ENCODE data around the gene FAM168B. TPM values are rescaled to one million over a fixed set of nuclear protein-coding genes. Genes with fewer than 3 reads are reported as not detected.

The FAM168B gene
- total RNA-seq, 1 donor: 68.5 TPM

- Histone ChIP-seq H3K4me1 (ENCODE audit: insufficient read depth, low read length) (no peaks in the 10 kb centered on the region), H3K4me3 (ENCODE audit: low read length) (no peak overlapping the region), H3K27me3 (ENCODE audit: insufficient read depth, low read length) (peaks cover 11% of the 10 kb centered on the region), H3K9me3 (ENCODE audit: low read depth, low read length) (no peaks in the 10 kb centered on the region)
Observed at GRCh38 chr2:131008967-131009366, 84.3 kb downstream of the FAM168B start.

GRCh38 chr2:131006561-131006960, 86.7 kb downstream of the FAM168B start:
- no peak overlapping the region for H3K4me3 ChIP-seq (ENCODE audit: low read length)
- H3K4me1 ChIP-seq (ENCODE audit: insufficient read depth, low read length): no peaks in the 10 kb centered on the region
- no peaks in the 10 kb centered on the region for H3K9me3 ChIP-seq (ENCODE audit: low read depth, low read length)
- peaks cover 10% of the 10 kb centered on the region for H3K27me3 ChIP-seq (ENCODE audit: insufficient read depth, low read length)

GRCh38 chr2:131005216-131005935, 87.9 kb downstream of the FAM168B start:
- Histone ChIP-seq H3K27me3 (ENCODE audit: insufficient read depth, low read length) (peaks cover 8% of the 10 kb centered on the region), H3K4me1 (ENCODE audit: insufficient read depth, low read length) (no peaks in the 10 kb centered on the region), H3K9me3 (ENCODE audit: low read depth, low read length) (no peaks in the 10 kb centered on the region), H3K4me3 (ENCODE audit: low read length) (no peak overlapping the region)

GRCh38 chr2:131004446-131005209, 88.6 kb downstream of the FAM168B start:
- Histone ChIP-seq H3K4me3 (ENCODE audit: low read length) (no peak overlapping the region), H3K27me3 (ENCODE audit: insufficient read depth, low read length) (peaks cover 8% of the 10 kb centered on the region), H3K9me3 (ENCODE audit: low read depth, low read length) (no peaks in the 10 kb centered on the region), H3K4me1 (ENCODE audit: insufficient read depth, low read length) (no peaks in the 10 kb centered on the region)

- Histone ChIP-seq H3K27me3 (ENCODE audit: insufficient read depth, low read length) (no peaks in the 10 kb centered on the region), H3K9me3 (ENCODE audit: low read depth, low read length) (no peaks in the 10 kb centered on the region), H3K4me1 (ENCODE audit: insufficient read depth, low read length) (no peaks in the 10 kb centered on the region), H3K4me3 (ENCODE audit: low read length) (no peak overlapping the region)
Observed at GRCh38 chr2:130998561-130998960, 94.7 kb downstream of the FAM168B start.

Other genes starting within 250 kb of the FAM168B start
- gene PLEKHB2, start 11.9 kb upstream of the FAM168B start, total RNA-seq: 105 TPM
- not detected for gene POTEE, start 116.1 kb upstream of the FAM168B start, total RNA-seq